Hindlimb muscle (tissue), 1 donor: Measurements from ENCODE around the gene CAPN11. TPM values are rescaled to one million over a fixed set of nuclear protein-coding genes. Genes with fewer than 3 reads are reported as not detected.
"Not testable (repeated sequence)": the region's sequence is repeated elsewhere in the genome, so short reads cannot be mapped to it uniquely, and the experiment has no call there.

Experiments
- DNase-seq: peaks from one replicate; pipeline ENCODE4 v3.0.0-alpha.2; 2013
- polyA plus RNA-seq: library from polyadenylated mRNA; unstranded; fragments of 120-200 nt; gene quantifications from one replicate; pipeline ENCODE4 v1.2.1, GENCODE V29; 2013; ENCODE audit not compliant: insufficient read length

CAPN11 gene
- polyA plus RNA-seq, 1 donor: 0.61 TPM

DNA sequence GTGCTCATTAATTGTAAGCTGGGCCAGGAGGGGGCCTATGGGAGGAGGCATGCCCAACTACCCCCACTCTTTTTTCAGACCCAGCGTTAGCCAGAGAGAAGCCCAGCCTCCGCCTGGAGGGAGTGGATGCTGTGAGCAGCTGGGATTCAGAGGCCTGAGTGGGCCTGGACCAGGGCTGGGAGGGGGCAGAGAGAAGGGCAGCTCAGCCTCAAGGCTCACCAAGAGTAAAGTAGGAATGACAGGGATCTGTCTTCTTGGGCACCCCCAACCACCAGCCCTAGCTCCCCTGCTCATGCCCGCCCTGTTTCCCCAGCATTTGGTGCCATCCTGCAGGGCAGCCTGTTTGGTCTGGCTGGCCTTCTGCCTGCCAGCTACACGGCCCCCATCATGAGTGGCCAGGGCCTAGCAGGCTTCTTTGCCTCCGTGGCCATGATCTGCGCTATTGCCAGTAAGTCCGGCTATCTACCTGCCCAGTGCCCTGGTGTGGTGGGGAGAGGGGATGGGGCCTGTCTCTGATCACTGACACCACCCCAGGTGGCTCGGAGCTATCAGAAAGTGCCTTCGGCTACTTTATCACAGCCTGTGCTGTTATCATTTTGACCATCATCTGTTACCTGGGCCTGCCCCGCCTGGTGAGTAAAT, 71.5 kb downstream of the CAPN11 start:
- no peak for DNase-seq

DNA sequence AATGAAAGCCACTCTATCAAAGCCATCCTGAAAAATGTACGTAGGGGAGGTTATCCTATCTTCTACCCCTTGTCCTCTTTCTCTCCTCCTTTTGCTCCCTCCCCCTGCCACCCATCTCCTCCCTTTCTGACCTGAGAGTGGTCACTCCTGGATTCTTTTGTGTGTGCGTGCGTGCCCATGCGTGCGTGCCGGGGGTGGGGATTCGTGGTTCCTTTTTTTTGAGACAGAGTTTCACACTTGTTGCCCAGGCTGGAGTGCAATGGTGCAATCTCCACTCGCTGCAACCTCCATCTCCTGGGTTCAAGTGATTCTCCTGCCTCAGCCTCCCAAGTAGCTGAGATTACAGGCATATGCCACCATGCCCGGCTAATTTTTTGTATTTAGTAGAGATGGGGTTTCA, 72.8 kb downstream of the CAPN11 start:
- DNase-seq: not testable (repeated sequence)

DNA sequence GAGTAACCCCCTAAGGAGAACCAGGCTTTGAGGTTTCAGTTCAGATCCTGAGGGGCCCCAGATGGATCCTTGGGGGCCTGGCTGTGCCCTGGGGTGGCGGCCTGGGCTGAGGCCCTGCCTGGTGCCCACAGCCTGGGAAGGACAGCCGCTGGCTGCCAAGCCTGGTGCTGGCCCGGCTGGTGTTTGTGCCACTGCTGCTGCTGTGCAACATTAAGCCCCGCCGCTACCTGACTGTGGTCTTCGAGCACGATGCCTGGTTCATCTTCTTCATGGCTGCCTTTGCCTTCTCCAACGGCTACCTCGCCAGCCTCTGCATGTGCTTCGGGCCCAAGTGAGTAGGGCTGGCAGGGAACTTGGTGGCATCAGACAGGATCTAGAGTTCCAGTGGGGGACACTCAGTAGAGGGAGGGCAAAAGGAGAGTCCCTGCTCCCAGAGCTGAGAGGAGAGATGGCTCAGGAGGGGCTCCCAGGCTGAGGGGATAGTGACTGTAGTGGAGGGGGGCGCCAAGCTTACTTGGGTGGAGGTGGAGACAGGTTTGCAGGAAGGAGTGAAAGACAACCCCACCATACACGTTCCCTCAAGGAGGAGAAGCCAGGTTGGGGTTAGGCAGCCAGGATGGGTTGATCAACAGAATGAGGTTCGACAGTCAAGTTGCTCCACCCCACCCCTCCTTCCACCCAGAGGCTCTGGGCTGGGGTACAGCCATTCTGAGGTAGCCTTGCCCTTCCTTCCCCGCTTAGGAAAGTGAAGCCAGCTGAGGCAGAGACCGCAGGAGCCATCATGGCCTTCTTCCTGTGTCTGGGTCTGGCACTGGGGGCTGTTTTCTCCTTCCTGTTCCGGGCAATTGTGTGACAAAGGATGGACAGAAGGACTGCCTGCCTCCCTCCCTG, 74.3 kb downstream of the CAPN11 start:
- no peak for DNase-seq

DNA sequence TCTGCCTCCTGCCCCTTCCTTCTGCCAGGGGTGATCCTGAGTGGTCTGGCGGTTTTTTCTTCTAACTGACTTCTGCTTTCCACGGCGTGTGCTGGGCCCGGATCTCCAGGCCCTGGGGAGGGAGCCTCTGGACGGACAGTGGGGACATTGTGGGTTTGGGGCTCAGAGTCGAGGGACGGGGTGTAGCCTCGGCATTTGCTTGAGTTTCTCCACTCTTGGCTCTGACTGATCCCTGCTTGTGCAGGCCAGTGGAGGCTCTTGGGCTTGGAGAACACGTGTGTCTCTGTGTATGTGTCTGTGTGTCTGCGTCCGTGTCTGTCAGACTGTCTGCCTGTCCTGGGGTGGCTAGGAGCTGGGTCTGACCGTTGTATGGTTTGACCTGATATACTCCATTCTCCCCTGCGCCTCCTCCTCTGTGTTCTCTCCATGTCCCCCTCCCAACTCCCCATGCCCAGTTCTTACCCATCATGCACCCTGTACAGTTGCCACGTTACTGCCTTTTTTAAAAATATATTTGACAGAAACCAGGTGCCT, 75.0 kb downstream of the CAPN11 start:
- DNase-seq: no peak

Other genes starting within 250 kb of the CAPN11 start
- gene MRPL14, start 31.4 kb upstream of the CAPN11 start, polyA plus RNA-seq: 37.7 TPM
- 18.8 TPM for gene TMEM63B, start 31.3 kb upstream of the CAPN11 start, polyA plus RNA-seq
- 20.5 TPM for gene MYMX, start 58.1 kb downstream of the CAPN11 start, polyA plus RNA-seq
- gene SLC29A1, start 64.8 kb downstream of the CAPN11 start, polyA plus RNA-seq: 84.5 TPM
- gene HSP90AB1, start 88.3 kb downstream of the CAPN11 start, polyA plus RNA-seq: 976 TPM
- gene SLC35B2, start 98.7 kb downstream of the CAPN11 start, polyA plus RNA-seq: 29.5 TPM
- gene NFKBIE, start 106.7 kb downstream of the CAPN11 start, polyA plus RNA-seq: 5.4 TPM
- gene TMEM151B, start 111.6 kb downstream of the CAPN11 start, polyA plus RNA-seq: 0.37 TPM
- 9.9 TPM for gene AARS2, start 154.5 kb downstream of the CAPN11 start, polyA plus RNA-seq
- gene SPATS1, start 183.8 kb downstream of the CAPN11 start, polyA plus RNA-seq: not detected
- gene CDC5L, start 228.9 kb downstream of the CAPN11 start, polyA plus RNA-seq: 24.1 TPM